ENCODE results near the gene OTOG.

Gene OTOG

DNA sequence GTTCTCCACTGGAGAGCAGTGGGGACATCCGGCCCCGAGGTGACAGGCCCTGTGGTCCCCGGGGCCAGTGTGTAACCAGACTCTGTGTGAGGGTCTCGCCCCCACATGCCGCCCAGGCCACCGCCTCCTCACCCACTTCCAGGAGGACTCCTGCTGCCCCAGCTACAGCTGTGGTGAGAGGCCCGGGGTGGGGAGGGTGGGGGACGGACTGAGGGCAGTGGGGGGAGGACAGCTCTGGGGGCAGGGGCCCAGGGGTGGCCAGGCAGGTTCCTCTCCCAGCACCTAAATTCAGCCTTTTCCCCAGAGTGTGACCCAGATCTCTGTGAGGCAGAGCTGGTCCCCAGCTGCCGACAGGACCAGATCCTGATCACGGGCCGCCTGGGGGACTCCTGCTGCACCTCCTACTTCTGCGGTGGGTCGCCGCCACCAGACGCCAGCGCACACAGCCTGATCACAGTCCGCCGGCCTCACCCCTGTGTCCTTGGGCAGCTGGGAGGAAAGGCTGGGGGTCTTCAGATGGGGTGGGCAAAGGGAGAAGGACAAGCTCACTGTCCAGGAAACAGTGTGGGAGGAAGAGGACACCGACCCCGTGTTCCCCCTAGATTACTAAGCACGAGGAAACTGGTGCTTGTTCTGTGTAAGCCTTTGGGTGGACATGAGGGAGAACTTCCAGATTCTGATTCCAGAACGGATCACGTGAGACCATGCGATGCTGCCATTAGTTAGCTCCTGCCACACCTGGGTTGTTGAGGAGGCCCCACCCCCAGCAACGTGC, 87.9 kb downstream of the OTOG start:
- no peak for DNase-seq

DNA sequence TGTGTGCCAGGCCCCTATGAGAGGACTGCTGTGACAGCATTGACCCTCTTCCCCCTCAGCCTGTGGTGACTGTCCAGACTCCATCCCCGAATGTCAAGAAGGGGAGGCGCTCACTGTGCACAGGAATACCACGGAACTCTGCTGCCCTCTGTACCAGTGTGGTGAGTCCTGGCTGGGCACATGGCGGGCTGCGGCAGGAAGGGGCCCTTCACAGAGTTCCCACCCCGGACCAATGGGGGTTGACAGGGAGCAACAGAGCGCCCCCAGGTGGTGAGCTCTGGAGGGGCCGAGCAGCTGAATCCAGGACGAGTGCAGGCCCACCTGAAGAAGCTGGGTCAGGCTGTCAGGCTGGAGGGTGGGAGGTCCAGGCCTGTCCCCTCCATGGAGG, 88.5 kb downstream of the OTOG start:
- DNase-seq: no peak

DNA sequence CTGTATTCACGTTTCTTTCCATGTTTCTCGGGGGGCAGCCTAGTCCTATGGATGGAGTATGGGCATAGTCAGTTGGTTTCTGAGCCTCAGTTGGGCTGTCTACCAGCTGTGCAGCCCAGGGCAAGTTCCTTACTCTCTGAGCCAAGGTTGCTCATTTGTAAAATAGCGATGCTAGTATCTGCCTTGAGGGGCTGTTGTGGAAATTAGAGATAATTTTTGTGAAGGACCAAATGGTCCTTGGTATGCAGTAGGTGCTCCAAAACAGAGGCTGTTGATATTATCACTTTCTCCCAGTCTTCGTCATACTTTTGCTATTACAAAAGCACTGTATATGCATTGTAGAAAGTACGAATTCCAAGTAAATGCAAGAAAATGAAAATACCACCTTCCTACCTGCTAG, 89.7 kb downstream of the OTOG start:
- DNase-seq: no peak

DNA sequence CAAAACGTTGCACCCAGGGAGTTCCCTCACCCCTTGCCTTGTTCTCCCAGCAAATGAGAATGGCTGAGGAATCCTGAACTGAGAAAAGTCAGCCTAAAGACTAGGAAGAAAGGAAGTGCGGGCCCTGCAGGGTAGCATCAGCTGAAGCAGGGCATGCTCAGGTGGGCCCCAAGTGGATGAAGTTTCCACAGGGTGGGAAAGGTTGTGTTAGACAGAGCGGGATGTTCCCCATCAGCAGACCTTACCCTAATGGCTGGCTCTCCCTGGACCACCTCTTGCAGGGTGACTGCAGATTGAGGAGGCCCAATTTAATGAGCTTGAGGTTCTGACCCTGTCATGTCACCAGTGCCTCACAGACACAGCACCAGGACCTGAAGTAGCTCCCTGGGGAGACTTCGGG, 90.8 kb downstream of the OTOG start:
- no peak for DNase-seq

DNA sequence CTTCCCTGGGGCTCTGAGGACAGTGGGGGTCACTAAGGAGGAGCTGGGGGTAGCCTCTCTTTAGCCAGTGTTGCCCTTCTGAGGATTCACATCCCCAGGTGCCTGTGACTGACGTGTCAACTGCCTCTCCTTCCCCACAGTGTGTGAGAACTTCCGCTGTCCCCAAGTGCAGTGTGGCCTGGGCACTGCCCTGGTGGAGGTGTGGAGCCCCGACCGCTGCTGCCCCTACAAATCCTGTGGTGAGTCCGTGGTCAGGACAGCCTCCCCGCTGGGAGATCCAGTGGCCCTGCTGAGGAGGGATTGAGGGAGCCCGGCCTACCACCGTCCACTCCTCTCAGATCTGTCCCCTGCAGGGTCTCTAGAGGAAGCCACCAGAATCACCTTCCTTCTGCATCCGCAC, 91.3 kb downstream of the OTOG start:
- no peak for DNase-seq

DNA sequence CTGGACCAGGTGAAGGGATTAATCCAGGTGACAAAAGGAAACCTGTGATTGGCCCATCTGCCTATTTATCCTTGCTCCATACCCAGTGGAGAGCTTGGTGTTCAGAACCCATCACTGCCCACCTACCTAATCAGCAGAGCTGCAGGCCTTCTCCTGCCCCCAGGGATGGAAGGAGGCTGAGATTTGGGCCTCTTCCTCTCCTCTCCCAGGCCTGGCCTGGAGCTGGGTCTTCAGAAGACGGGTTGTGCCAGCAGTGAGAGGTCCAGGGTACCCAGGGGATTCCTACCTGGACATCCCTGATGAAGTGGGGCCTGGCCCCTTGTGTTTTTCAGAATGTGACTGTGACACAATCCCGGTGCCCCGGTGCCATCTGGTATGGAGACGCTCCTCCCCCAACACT, 92.0 kb downstream of the OTOG start:
- DNase-seq: no peak

DNA sequence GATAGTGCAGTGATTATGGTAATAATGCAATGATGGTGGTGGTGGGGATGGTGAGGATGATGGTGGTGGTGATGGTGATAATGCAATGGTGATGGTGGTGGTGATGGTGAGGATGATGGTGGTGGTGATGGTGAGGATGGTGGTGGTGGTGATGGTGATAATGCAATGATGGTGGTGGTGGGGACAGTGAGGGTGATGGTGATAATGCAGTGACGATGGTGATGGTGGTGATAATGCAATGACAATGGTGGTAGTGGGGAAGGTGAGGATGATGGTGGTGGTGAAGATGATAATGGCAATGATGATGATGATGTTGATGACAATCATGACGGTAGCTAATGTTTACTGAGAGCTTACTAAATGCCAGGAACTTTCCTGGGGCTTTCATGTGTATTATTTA, 92.7 kb downstream of the OTOG start:
- DNase-seq: no peak

DNA sequence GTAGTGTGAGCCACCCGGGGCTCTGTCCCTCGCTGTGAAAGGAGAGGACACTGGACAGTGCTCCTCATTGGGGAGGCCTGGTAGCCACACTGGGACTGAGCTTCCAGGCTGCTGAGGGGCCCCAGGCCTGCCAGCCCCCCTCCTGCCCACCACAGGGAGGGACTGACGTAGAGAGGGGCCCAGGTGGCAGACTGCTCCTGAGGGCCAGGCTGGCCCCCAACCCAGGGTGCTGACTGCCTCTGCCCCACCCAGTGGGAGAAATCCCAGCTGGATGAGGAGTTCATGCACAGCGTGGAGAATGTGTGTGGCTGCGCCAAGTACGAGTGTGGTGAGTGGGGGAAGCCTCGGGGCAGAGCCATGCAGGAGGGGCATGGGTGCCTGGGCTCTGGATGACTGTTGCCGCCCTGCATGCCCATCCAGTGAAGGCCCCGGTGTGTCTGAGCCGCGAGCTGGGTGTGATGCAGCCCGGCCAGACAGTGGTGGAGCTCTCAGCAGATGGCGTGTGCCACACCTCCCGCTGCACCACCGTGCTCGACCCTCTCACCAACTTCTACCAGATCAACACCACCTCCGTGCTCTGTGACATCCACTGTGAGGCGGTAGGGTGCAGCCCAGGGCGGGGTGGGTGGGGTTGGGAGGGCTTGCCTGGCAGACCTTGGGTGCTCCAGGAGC, 93.6 kb downstream of the OTOG start:
- no peak for DNase-seq

DNA sequence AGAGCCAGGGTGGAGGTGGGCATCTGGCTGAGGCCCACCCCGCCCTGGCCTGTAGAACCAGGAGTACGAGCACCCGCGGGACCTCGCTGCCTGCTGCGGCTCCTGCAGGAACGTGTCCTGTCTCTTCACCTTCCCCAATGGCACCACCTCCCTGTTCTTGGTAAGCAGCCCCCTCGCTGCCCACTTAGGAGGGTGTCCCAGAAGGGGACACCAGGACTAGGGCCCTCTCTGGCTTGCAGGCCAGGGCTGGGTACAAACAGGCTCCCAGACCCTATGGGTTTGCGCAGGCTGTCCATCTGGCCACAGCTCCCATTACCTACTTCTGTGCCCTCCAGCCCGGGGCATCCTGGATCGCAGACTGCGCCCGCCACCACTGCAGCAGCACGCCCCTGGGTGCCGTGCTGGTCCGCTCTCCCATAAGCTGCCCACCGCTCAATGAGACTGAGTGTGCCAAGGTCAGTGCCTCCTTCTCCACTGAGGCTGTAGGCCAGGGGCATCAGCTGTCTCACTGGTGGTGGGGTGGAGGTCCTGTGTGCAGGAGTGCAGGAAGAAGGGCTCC, 94.8 kb downstream of the OTOG start:
- no peak for DNase-seq

DNA sequence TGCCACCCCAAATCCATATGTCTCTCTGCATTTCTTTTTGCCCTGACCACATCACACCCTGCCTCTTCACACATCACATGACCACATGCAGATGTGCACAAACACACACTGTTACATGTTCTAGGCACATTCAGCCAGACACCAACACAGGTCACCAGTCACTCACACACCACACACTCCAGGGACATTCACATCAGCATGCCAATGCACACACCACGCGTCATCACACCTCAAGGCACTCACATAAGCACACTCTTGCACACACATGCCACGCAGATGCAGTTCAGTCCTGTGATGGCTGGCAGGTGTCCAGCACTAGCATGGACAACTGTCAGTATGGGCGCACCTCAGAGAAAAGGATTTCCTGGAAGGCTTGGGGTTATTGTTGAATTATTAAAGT, 95.3 kb downstream of the OTOG start:
- no peak for DNase-seq

DNA sequence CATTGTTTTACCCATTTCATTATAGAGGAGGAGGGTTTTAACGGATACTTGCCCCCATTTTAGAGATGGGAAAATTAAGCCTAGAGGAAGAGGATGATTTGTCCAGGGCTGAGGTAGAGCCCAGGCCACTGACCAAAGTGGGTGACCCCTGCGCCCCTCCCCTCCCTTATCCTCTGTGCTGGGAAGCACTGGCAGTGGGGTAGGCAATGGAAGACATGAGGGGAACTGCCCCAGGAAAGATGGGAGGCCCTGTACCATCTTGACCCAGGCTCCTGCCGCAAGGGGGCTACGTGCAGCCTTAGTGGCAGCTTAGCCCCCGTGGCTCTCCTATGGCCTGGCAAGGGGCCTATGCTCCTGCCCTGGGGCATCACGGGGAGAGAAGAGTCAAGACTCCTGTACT, 95.9 kb downstream of the OTOG start:
- DNase-seq: no peak

DNA sequence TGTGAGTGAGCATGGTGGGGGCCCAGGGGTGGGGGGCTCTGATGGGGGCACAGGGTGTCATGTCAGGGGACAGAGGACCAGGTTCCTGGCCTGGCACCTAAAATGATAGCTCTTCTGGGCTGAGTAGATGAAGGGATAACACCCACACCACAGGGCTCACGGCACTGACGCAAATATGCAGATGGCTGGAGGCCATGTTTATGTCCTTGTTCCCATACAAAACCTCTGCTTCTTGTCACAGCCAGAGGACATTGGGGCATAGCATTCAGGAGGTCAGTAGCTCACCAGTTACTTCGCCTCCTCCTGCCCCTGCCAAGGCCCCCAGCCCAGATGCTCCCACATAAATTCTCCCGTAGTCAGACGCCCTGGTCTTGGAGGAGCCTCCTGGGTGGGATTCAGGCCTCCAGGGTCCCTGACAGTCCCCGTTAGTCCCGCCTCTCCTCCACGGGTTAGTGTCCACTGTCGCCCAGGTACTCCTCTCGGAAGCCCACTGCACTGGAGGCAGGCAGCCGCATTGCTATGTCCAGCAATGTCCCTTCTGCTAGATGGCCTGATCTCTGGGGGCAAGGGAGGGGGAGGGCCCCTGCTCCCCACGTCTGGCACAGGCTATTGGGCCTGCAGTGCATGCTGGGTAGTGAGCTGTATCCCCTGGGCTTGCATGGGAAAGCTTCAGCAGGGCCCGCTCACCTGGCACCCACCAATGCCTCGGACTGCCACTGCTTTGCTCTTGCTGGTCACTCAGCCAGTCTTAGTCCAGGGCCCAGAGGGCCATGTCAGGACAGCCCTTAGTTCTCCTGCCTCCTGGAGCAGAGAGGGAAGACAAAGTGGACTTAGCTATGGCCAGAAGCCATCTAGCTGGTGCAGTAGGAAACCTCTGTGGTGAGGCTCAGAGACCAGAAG, 96.7 kb downstream of the OTOG start:
- DNase-seq: no peak

DNA sequence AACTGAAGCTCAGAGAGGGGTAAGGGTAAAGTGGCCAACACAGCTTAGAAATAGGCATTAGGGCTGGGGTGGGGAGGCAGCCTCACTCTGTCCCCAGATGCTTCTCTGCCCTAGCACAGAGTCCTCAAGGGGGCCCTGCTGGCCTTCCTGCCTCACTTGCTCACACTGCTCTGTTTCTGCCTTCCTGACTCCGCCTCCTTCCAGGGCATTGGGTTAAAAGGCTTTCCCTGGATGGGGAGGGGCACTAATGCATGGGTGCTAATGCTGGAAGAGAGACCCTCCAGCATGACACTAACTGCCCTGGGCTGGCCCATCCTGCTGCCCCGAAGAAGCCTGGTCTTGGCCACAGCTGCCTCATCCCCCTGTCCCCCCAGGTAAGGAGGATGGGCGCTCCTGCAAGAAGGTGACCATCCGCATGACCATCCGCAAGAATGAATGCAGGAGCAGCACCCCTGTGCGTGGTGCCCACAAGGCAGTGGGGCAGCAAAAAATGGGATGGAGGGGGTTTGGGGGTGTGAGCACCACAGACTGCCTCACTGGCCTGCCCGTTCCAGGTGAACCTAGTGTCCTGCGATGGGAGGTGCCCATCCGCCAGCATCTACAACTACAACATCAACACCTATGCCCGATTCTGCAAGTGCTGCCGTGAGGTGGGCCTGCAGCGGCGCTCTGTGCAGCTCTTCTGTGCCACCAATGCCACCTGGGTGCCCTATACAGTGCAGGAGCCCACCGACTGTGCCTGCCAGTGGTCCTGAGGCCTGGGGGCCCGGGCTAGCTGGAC, 98.3 kb downstream of the OTOG start:
- DNase-seq: no peak

DNA sequence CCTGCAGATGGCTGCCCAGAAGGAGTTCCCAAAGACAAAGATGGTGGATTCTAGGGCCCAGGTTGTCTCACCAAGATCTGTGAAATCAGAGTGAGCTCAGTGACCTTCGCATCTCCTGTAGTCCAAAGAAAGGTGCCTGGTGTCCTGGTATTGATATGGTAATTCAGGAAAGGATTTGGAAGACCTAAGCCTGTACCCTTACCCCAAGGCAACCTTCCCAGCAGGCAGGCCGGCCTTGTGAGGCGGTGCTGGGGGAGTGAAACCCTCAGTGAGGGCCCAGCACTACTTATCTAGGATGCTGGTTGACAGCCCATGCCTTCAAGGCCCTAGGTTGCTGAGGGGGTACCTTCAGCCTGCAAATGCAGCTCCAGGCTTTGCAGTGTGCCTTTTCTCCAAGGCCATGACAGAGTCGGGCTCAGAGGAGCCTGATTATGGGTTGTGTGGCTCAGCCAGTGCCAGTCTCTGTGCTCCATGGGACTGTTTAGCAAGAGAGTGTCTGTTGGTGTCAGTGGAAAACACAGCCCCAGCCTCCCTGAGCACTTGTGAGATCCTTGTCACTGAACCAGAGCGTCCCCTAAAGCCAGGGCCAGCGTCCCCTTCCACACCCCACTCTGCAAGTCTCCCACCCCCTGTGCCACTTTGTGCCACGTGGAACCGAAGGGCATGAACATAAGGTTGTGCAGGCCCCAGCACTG, 99.5 kb downstream of the OTOG start:
- no peak for DNase-seq

DNA sequence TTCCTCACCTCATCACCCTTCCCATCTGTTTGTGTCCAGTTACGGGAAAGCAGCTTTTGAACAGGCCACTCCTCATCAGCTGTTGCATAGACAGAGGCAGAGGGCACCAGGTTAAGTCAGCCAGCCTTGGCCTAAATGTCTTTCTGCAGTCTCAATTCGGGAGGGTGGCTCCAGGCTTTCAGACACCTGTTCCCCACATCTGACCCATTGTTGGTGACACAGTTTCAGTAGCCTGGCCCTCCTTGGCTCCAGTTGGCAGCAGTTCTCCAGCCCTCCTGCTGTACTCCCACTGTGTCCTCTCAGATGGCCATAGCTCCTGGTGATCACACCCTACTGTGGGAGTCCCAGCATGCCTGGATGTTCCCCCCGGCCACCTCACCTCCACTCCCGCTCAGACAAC, 101.5 kb downstream of the OTOG start:
- DNase-seq: no peak

DNA sequence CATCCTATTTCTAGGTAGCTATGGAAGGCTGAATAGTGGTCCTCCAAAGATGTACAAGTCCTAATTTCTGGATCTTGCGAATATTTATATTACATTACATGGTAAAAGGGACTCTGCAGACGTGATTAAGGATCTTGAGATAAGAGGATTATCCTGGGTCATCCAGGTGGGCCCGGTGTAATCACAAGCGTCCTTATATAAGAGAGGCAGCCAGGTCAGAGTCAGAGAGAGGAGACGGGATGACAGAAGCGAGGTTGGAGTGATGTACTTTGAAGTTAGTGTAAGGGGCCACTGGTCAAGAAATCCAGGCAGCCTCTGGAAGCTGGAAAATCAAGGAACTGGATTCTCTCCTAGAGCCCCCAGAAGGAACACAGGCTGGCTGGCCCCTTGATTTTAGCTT, 102.2 kb downstream of the OTOG start:
- no peak for DNase-seq

DNA sequence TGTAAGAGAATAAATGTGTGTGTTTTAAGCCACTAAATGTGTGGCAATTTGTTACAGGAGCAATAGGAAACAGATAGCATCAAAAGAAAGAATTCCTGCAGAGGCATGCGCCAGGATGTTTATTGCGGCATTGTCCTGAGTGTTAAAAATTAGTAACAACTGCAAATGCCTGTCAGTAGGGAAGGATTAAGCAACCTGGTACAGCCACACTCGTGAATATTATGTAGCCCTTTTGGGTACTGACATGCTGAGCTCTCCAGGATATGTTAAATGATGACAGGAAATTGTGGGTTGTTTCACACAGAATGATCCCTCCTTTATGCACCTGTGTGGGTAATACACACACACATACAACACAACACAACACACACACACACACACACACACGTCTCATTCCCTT, 102.6 kb downstream of the OTOG start:
- DNase-seq: no peak

DNA sequence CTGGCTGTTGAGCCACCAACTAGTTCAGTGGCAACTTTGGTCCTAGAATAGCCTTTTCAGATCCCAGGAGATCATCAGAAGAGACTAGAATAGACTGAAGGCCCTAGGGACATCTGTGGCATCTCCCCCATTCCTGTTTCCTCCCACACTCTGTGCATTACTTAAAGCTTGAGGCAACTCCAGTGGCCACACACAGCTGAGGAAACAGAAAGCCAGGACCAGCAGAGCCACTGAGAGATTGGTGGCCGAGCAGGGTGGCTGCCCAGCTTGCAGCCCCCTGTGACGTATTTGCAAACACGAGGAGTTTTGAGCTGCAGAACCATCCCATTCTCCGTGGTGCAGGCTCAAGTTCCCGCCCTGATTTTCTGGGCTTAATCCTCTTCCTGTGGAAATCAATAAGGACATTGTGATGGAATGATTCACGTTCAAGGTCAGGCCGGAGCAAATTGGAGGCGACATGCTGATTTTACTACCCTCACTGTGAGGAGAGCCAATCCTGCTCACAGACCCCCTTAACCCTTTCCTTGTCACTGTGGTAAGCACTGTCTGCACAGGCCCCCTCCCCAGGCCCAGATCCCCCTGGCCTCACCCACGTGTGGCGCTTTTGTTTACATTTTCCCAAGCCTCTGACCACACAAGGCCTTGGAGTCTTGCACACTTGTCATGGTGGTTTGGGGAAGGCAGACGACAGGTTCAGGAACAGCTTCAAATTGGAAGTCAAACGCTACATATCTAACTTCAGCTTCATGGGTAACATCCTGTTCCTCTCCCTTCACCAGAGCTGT, 103.3 kb downstream of the OTOG start:
- no peak for DNase-seq

DNA sequence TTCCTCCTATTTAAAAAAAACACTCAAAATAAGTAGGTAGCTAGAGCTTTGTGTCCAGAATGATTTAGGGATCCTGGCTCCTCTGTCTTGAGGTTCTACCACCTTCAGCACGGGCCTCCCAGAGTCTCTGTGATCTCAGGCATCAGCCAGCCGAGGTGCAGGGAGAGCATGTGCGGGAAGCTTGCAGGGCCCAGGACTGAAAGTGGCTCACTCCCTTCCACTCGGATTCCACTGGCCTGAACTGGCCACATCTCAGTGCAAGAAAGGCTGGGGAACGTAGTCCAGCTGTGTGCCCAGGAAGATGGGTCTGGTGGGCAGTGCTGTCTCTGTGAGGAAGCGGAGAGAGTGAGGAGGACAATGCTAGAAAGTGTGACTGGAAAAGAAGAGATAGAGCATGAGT, 104.0 kb downstream of the OTOG start:
- no peak for DNase-seq

DNA sequence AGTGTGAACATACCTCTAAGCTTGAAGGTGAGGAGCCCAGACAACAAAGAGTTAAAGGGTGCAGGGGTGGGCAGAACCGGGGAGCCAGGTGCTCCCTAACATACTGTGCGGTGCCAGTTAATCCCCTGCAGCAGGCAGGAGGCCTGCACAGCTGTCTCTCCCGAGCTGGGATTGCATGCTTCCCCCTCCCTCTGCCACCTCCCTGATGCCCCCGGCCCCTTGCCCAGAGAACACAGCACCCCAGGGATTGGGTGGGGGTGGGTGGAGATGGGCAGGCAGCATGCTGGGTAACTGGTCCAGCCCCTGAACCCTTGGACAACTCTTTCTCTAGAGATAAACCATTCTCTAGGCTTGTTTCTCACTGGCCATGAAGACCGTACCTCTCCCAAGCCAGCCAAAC, 104.6 kb downstream of the OTOG start:
- DNase-seq: no peak

DNA sequence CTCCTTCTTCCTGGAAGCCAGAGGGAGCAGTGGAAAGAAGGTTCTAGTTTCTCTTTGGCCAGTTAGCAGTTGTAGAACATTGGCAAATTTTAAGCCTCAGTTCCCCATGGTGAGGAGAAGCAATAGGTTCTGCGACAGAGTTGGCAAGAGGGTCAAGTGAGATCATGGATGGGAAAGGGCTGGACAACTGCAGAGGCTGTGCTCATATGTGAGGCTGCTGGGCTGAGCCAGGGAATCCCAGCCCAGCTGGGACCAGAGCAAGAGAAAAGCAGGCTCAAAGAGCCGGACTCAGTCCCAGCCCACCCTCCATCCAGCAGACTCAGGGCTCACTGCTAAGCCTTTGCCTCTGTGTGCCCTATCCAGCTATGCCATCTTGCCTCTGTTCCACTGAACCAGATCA, 105.5 kb downstream of the OTOG start:
- no peak for DNase-seq
